GM23338 (cell line): ENCODE results near the gene MICALL2. TPM values are rescaled to one million over a fixed set of nuclear protein-coding genes. Genes with fewer than 3 reads are reported as not detected.

Experiments used
- ATAC-seq: fragments of 200-7000 bp; cut with Tn5 transposase; 3 replicates; pipeline ENCODE4 v1.9.1; 2020
- DNase-seq: peaks from one replicate; pipeline ENCODE4 v3.0.0-alpha.2; 2015; ENCODE audit warnings: low spot score
- H2AFZ ChIP-seq: fragments of 200-600 bp; sonication (generic); 2 replicates; pipeline ENCODE4 v1.8.0; 2016; ENCODE audit warnings: antibody characterized with exemption, mild to moderate bottlenecking, moderate library complexity
- H3F3A ChIP-seq: fragments of 200-600 bp; sonication (generic); replicated peaks from 2 replicates; pipeline ENCODE4 v1.8.0; 2017; ENCODE audit warnings: antibody characterized with exemption, mixed run types, low read depth
- H3K27ac ChIP-seq: fragments of 200-600 bp; sonication (generic); 2 replicates; pipeline ENCODE4 v1.6.1; 2016; ENCODE audit warnings: low read depth
- H3K27me3 ChIP-seq: fragments of 200-600 bp; sonication (generic); 2 replicates; pipeline ENCODE4 v1.8.0; 2016; ENCODE audit warnings: mild to moderate bottlenecking, mixed run types, moderate library complexity; ENCODE audit not compliant: insufficient read depth
- H3K36me3 ChIP-seq: fragments of 200-600 bp; sonication (generic); 2 replicates; pipeline ENCODE4 v1.8.0; 2016; ENCODE audit warnings: mild to moderate bottlenecking; ENCODE audit not compliant: insufficient read depth
- H3K4me1 ChIP-seq: fragments of 200-600 bp; sonication (generic); 2 replicates; pipeline ENCODE4 v1.8.0; 2016; ENCODE audit warnings: mild to moderate bottlenecking, moderate library complexity; ENCODE audit not compliant: insufficient read depth
- H3K4me2 ChIP-seq: fragments of 200-600 bp; sonication (generic); 2 replicates; pipeline ENCODE4 v1.7.1; 2017; ENCODE audit warnings: mixed run types
- H3K4me3 ChIP-seq: fragments of 200-600 bp; sonication (generic); 2 replicates; pipeline ENCODE4 v1.6.1; 2016; ENCODE audit warnings: mixed run types
- H3K79me2 ChIP-seq: fragments of 200-600 bp; sonication (generic); replicated peaks from 2 replicates; pipeline ENCODE4 v1.8.0; 2017; ENCODE audit warnings: mild to moderate bottlenecking; ENCODE audit not compliant: insufficient read depth
- H3K9me2 ChIP-seq: fragments of 200-600 bp; sonication (generic); 2 replicates; pipeline ENCODE4 v1.8.0; 2017; ENCODE audit not compliant: insufficient read depth
- H4K20me1 ChIP-seq: fragments of 200-600 bp; sonication (generic); replicated peaks from 2 replicates; pipeline ENCODE4 v1.8.0; 2017; ENCODE audit warnings: mild to moderate bottlenecking; ENCODE audit not compliant: insufficient read depth
- H3K27ac Mint-ChIP-seq: 2 replicates; pipeline ENCODE4 v1.8.0; 2020; ENCODE audit warnings: inconsistent platforms, mild to moderate bottlenecking, moderate library complexity, mixed read lengths
- H3K27me3 Mint-ChIP-seq: 3 replicates; pipeline ENCODE4 v1.8.0; 2022; ENCODE audit warnings: low read depth, mild to moderate bottlenecking, moderate library complexity, mixed read lengths, inconsistent platforms; ENCODE audit not compliant: insufficient read depth, poor library complexity
- H3K36me3 Mint-ChIP-seq: 3 replicates; pipeline ENCODE4 v1.8.0; 2021; ENCODE audit warnings: low read depth, mild to moderate bottlenecking, inconsistent platforms, moderate library complexity, mixed read lengths
- H3K4me1 Mint-ChIP-seq: 3 replicates; pipeline ENCODE4 v1.8.0; 2020; ENCODE audit warnings: mild to moderate bottlenecking, inconsistent platforms, mixed read lengths
- H3K4me3 Mint-ChIP-seq: 3 replicates; pipeline ENCODE4 v1.8.0; 2021; ENCODE audit warnings: moderate library complexity, mild to moderate bottlenecking, inconsistent platforms, mixed read lengths
- H3K9me3 Mint-ChIP-seq: 3 replicates; pipeline ENCODE4 v1.8.0; 2020; ENCODE audit warnings: moderate library complexity, mild to moderate bottlenecking, inconsistent platforms, mixed read lengths
- CREB1 ChIP-seq: fragments of 250-450 bp; sonication (Bioruptor Pico); IDR thresholded peaks from 2 replicates; pipeline ENCODE4 v1.5.0; 2020; ENCODE audit warnings: low read depth, mild to moderate bottlenecking, moderate library complexity
- EZH2phosphoT487 ChIP-seq: fragments of 200-600 bp; sonication (generic); IDR thresholded peaks from one replicate; pipeline ENCODE4 v1.8.1; 2018; ENCODE audit warnings: antibody characterized with exemption; ENCODE audit not compliant: unreplicated experiment
- JUNB ChIP-seq: IDR thresholded peaks from one replicate; pipeline ENCODE4 v1.6.1; 2016; ENCODE audit warnings: antibody characterized with exemption; ENCODE audit not compliant: unreplicated experiment
- NANOG ChIP-seq: IDR thresholded peaks from 2 replicates; pipeline ENCODE4 v1.6.1; 2016; ENCODE audit warnings: antibody characterized with exemption, borderline replicate concordance
- STAT1 ChIP-seq: IDR thresholded peaks from one replicate; pipeline ENCODE4 v1.6.1; 2016; ENCODE audit warnings: antibody characterized with exemption; ENCODE audit not compliant: unreplicated experiment
- ZNF114 ChIP-seq: fragments of 250-450 bp; sonication (Bioruptor Pico); IDR thresholded peaks from 2 replicates; pipeline ENCODE4 v1.5.0; 2020; ENCODE audit warnings: mild to moderate bottlenecking, moderate library complexity
- ZNF331 ChIP-seq: fragments of 250-450 bp; sonication (Bioruptor Pico); IDR thresholded peaks from 2 replicates; pipeline ENCODE4 v1.5.0; 2020; ENCODE audit warnings: low read depth, mild to moderate bottlenecking, moderate library complexity
- polyA plus RNA-seq: library from polyadenylated mRNA; unstranded; fragments of >200 nt; fragmentation: Nextera tagmentation; extraction: Ambion mirVana; gene quantifications from 2 replicates; pipeline ENCODE4 v1.2.1, GENCODE V29; 2016
- total RNA-seq: library from RNA; depleted of rRNA; stranded (reverse); fragments of >200 nt; shearing (Covaris generic); gene quantifications from 2 replicates; pipeline ENCODE4 v1.2.3, GENCODE V29; 2014
- TF ChIP-seq, protein P1 (sequence below), 2 experiments: fragments of 200-600 bp in 1 of 2; sonication (generic) in 1 of 2; conservative IDR thresholded peaks; 2 replicates each; pipeline versions ENCODE4 v1.5.1 to v1.6.1; 2016 to 2017; ENCODE audit warnings: antibody characterized with exemption in 2 of 2, low read depth in 2 of 2, mild to moderate bottlenecking in 2 of 2, moderate library complexity in 1 of 2
- TF ChIP-seq, protein P2 (sequence below): IDR thresholded peaks from one replicate; pipeline ENCODE4 v1.6.1; 2018; ENCODE audit warnings: antibody characterized with exemption; ENCODE audit not compliant: unreplicated experiment
- TF ChIP-seq, protein P3 (sequence below): IDR thresholded peaks from 2 replicates; pipeline ENCODE4 v1.6.1; 2016; ENCODE audit warnings: antibody characterized with exemption

Gene MICALL2
- total and polyA plus RNA-seq, 2 experiments from 2014 or later, result 7.0 to 13.0 TPM

GRCh38 chr7:1450987-1451386, 8.3 kb downstream of the MICALL2 start (continued):
- TF ChIP-seq, protein P1, sequence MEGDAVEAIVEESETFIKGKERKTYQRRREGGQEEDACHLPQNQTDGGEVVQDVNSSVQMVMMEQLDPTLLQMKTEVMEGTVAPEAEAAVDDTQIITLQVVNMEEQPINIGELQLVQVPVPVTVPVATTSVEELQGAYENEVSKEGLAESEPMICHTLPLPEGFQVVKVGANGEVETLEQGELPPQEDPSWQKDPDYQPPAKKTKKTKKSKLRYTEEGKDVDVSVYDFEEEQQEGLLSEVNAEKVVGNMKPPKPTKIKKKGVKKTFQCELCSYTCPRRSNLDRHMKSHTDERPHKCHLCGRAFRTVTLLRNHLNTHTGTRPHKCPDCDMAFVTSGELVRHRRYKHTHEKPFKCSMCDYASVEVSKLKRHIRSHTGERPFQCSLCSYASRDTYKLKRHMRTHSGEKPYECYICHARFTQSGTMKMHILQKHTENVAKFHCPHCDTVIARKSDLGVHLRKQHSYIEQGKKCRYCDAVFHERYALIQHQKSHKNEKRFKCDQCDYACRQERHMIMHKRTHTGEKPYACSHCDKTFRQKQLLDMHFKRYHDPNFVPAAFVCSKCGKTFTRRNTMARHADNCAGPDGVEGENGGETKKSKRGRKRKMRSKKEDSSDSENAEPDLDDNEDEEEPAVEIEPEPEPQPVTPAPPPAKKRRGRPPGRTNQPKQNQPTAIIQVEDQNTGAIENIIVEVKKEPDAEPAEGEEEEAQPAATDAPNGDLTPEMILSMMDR (conservative IDR thresholded peaks at IDR 0.05; ENCODE audit: low read depth in 2 of 2), result no peak
- TF ChIP-seq JUNB, result no peak

DNA sequence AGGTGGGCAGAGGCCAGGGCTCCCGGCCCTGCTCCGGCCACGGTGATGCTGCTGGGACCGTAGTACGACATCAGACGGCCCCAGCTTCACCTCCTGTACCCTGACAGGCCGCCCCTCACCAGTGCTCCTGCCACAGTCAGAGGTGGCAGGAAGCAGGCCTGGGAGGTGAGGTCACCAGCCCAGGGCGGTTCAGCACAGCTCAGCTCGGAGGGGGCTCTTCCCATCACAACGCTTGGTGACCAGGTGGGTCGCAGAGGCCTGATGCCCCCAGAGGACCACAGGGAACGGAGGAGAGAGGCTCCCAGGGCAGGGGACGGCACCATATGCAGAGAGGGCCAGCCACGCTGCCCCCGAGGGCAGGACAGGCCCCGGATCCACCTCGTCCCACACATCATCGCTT, 8.8 kb downstream of the MICALL2 start:
- Mint-ChIP-seq H3K9me3 (no peaks in the 10 kb centered on the region; the same call in 2 of the 3 replicates), H3K27me3 (peaks cover 4% of the 10 kb centered on the region), H3K36me3 (no peaks in the 10 kb centered on the region), H3K27ac (peak overlapping the region; percentile 59; the same call in 1 of the 2 replicates), H3K4me1 (peaks cover 2% of the 10 kb centered on the region; the same call in 1 of the 3 replicates), H3K4me3 (no peak overlapping the region)
- H3F3A ChIP-seq, result no peaks in the 10 kb centered on the region
- no peaks in the 10 kb centered on the region for H3K79me2 ChIP-seq
- H3K9me2 ChIP-seq, result no peaks in the 10 kb centered on the region
- no peaks in the 10 kb centered on the region for H3K27me3 ChIP-seq
- no peaks in the 10 kb centered on the region for H4K20me1 ChIP-seq
- H2AFZ ChIP-seq, result no peak overlapping the region
- H3K36me3 ChIP-seq, result no peaks in the 10 kb centered on the region
- no peaks in the 10 kb centered on the region for H3K4me1 ChIP-seq
- ATAC-seq (no peak), DNase-seq (no peak)
- no peak overlapping the region for H3K27ac ChIP-seq
- TF ChIP-seq ZNF114 (CRISPR knock-in tag), result no peak
- TF ChIP-seq, protein P1 (conservative IDR thresholded peaks at IDR 0.05; ENCODE audit: low read depth in 2 of 2), result no peak
- no peak for TF ChIP-seq NANOG
- TF ChIP-seq, protein P2, sequence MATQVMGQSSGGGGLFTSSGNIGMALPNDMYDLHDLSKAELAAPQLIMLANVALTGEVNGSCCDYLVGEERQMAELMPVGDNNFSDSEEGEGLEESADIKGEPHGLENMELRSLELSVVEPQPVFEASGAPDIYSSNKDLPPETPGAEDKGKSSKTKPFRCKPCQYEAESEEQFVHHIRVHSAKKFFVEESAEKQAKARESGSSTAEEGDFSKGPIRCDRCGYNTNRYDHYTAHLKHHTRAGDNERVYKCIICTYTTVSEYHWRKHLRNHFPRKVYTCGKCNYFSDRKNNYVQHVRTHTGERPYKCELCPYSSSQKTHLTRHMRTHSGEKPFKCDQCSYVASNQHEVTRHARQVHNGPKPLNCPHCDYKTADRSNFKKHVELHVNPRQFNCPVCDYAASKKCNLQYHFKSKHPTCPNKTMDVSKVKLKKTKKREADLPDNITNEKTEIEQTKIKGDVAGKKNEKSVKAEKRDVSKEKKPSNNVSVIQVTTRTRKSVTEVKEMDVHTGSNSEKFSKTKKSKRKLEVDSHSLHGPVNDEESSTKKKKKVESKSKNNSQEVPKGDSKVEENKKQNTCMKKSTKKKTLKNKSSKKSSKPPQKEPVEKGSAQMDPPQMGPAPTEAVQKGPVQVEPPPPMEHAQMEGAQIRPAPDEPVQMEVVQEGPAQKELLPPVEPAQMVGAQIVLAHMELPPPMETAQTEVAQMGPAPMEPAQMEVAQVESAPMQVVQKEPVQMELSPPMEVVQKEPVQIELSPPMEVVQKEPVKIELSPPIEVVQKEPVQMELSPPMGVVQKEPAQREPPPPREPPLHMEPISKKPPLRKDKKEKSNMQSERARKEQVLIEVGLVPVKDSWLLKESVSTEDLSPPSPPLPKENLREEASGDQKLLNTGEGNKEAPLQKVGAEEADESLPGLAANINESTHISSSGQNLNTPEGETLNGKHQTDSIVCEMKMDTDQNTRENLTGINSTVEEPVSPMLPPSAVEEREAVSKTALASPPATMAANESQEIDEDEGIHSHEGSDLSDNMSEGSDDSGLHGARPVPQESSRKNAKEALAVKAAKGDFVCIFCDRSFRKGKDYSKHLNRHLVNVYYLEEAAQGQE, result no peak
- TF ChIP-seq STAT1, result no peak
- no peak for TF ChIP-seq JUNB
- TF ChIP-seq CREB1, result no peak
- TF ChIP-seq, protein P3, sequence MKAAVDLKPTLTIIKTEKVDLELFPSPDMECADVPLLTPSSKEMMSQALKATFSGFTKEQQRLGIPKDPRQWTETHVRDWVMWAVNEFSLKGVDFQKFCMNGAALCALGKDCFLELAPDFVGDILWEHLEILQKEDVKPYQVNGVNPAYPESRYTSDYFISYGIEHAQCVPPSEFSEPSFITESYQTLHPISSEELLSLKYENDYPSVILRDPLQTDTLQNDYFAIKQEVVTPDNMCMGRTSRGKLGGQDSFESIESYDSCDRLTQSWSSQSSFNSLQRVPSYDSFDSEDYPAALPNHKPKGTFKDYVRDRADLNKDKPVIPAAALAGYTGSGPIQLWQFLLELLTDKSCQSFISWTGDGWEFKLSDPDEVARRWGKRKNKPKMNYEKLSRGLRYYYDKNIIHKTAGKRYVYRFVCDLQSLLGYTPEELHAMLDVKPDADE, result no peak
- TF ChIP-seq ZNF331 (CRISPR knock-in tag), result no peak
- TF ChIP-seq EZH2phosphoT487, result no peak
- no peak overlapping the region for H3K4me3 ChIP-seq
- H3K4me2 ChIP-seq, result no peak overlapping the region
